IMR-90 (cell line): ENCODE data around the gene TP53BP2.
A peak's percentile ranks its signal among the peaks of the same experiment; 100 is the strongest.

Source experiments
- CTCF ChIP-seq: conservative IDR thresholded peaks from 2 replicates; pipeline ENCODE4 v1.5.1; 2012; ENCODE audit warnings: mild to moderate bottlenecking, low read depth, low read length, improper control_type of control experiment
- FOS ChIP-seq: fragments of 150-350 bp; IDR thresholded peaks from 2 replicates; pipeline ENCODE4 v1.6.1; 2016; ENCODE audit warnings: low read depth, low read length
- MAZ ChIP-seq: IDR thresholded peaks from 2 replicates; pipeline ENCODE4 v1.6.1; 2012; ENCODE audit warnings: low read depth, mild to moderate bottlenecking, low read length, improper control_type of control experiment, moderate library complexity, borderline replicate concordance
- MXI1 ChIP-seq: IDR thresholded peaks from 2 replicates; pipeline ENCODE4 v1.6.1; 2012; ENCODE audit warnings: low read depth, mild to moderate bottlenecking, low read length, moderate library complexity, borderline replicate concordance
- POLR2A ChIP-seq: IDR thresholded peaks from 2 replicates; pipeline ENCODE4 v1.6.1; 2012; ENCODE audit warnings: mild to moderate bottlenecking, low read depth, low read length
- SMC3 ChIP-seq: fragments of 150-350 bp; IDR thresholded peaks from 2 replicates; pipeline ENCODE4 v1.6.1; 2016; ENCODE audit warnings: low read depth, mild to moderate bottlenecking, antibody characterized with exemption, low read length, moderate library complexity

GRCh38 chr1:223771814-223772770, 73.7 kb downstream of the TP53BP2 start:
- TF ChIP-seq CTCF (no peak), POLR2A (peak; percentile 21; the same call in 1 of the 2 replicates), MAZ (no peak), MXI1 (no peak; the same call in 1 of the 2 replicates), FOS (no peak; the same call in 1 of the 2 replicates), SMC3 (no peak)
